Stomach smooth muscle (tissue), 2 donors: ENCODE measurements around the gene IL25.
"Not testable (repeated sequence)": the region's sequence is repeated elsewhere in the genome, so short reads cannot be mapped to it uniquely, and the experiment has no call there.

Experiments
- H3K27ac ChIP-seq: one replicate; pipeline ENCODE4 v1.7.0; 2013; ENCODE audit warnings: mild to moderate bottlenecking, low read length, inconsistent platforms
- H3K27me3 ChIP-seq, 2 donors: one replicate each; pipeline ENCODE4 v1.7.0; 2013; ENCODE audit warnings: low read length in 2 of 2; ENCODE audit not compliant: insufficient read depth in 2 of 2, control insufficient read depth in 1 of 2
- H3K36me3 ChIP-seq, 2 donors: one replicate each; pipeline ENCODE4 v1.7.0; 2013; ENCODE audit warnings: low read length in 2 of 2; ENCODE audit not compliant: control insufficient read depth in 2 of 2, insufficient read depth in 2 of 2
- H3K4me1 ChIP-seq: one replicate; pipeline ENCODE4 v1.7.0; 2013; ENCODE audit warnings: low read length; ENCODE audit not compliant: control insufficient read depth, insufficient read depth
- H3K4me3 ChIP-seq, 2 donors: one replicate each; pipeline ENCODE4 v1.7.0; 2013; ENCODE audit warnings: low read length in 2 of 2
- H3K9ac ChIP-seq, 2 donors: one replicate each; pipeline ENCODE4 v1.7.0; 2013; ENCODE audit warnings: low read length in 2 of 2, mild to moderate bottlenecking in 1 of 2
- H3K9me3 ChIP-seq, 2 donors: one replicate each; pipeline ENCODE4 v1.7.0; 2013; ENCODE audit warnings: low read length in 2 of 2; ENCODE audit not compliant: control insufficient read depth in 2 of 2
- donor health status: healthy.
- donor health status: Pancreatic carcinoma.

IL25 gene

GRCh38 chr14:23382731-23383440 lies 10.3 kb downstream of the IL25 start:
- no peaks in the 10 kb centered on the region for H3K36me3 ChIP-seq
- H3K9ac ChIP-seq, result no peak overlapping the region
- H3K4me1 ChIP-seq, result no peaks in the 10 kb centered on the region
- H3K9me3 ChIP-seq, result no peaks in the 10 kb centered on the region
- no peak overlapping the region for H3K27ac ChIP-seq
- peaks cover 2 to 3% of the 10 kb centered on the region in 2 donors for H3K27me3 ChIP-seq
- no peak overlapping the region for H3K4me3 ChIP-seq

- H3K9me3 ChIP-seq, result no peaks in the 10 kb centered on the region
- H3K4me3 ChIP-seq, result no peak overlapping the region
- H3K9ac ChIP-seq, result no peak overlapping the region
- H3K4me1 ChIP-seq, result no peaks in the 10 kb centered on the region
- no peaks in the 10 kb centered on the region for H3K36me3 ChIP-seq
- H3K27ac ChIP-seq, result no peak overlapping the region
- peaks cover 0 to 2% of the 10 kb centered on the region in 2 donors for H3K27me3 ChIP-seq
Observed at GRCh38 chr14:23384364-23385080, 11.9 kb downstream of the IL25 start.

DNA sequence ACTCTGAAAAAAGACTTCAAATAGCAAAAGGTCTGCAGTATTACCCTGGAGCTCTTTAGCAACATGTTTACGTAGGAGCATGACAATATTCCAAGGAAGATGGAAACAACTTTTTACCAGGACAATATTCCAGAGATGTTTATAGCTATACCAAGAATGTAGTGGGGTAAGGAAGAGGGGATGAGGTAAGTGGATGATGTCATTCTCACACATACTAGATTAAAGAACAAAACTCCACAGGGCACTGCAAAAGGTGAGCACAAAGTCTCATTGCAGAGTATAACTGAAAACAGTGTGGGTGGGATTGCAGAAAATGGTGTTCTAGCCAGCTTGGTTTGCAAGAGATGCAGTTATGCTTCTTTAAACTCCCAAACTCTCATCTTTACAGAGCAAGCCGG lies 12.6 kb downstream of the IL25 start:
- Histone ChIP-seq H3K27ac (no peak overlapping the region), H3K4me3 (no peak overlapping the region), H3K4me1 (no peaks in the 10 kb centered on the region), H3K27me3 (peaks cover 0 to 2% of the 10 kb centered on the region in 2 donors), H3K9ac (no peak overlapping the region), H3K9me3 (no peaks in the 10 kb centered on the region), H3K36me3 (no peaks in the 10 kb centered on the region)

- Histone ChIP-seq H3K36me3 (no peaks in the 10 kb centered on the region), H3K27ac (no peak overlapping the region), H3K4me3 (no peak overlapping the region), H3K27me3 (no peaks in the 10 kb centered on the region), H3K9ac (no peak overlapping the region), H3K9me3 (no peaks in the 10 kb centered on the region), H3K4me1 (no peaks in the 10 kb centered on the region)
Observed at GRCh38 chr14:23385642-23386265, 13.1 kb downstream of the IL25 start.

DNA sequence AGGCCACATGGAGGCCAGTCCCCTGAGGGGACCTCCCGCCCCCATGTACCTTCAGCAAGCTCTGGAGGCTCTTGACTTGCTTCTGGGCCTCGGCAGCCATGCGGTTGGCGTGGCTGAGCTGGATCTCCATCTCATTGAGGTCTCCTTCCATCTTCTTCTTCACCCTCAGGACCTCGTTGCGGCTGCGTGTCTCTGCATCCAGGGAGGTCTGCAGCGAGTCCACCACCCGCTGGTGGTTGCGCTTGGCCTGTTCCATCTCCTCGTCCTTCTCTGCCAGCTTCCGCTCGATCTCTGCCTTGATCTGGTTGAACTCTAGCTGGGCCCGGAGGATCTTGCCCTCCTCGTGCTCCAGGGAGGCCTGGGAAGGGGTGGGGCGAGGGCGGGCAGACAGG lies 13.7 kb downstream of the IL25 start:
- H3K27me3 ChIP-seq, H3K9me3 ChIP-seq, H3K36me3 ChIP-seq, H3K9ac ChIP-seq, H3K27ac ChIP-seq, H3K4me1 ChIP-seq, H3K4me3 ChIP-seq: not testable (repeated sequence)

DNA sequence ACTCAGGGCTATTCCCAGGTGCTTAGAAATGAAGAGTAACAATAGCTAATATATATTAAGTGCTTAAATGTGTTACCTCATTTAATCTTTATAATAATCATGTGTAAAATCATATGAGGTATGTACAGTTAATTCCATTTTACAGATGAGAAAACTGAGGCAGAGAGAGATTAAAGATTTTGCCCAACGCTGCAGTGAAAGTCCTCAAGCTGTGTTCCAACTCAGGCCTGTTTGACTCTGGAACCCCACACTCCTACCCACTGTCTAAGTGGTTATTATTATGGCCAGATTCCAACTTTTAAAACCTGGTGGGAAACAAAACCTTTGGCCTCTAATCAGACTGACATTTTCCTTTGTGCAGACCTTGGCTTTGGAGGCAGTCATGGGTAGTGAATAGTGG lies 14.4 kb downstream of the IL25 start:
- no peaks in the 10 kb centered on the region for H3K4me1 ChIP-seq
- no peak overlapping the region for H3K4me3 ChIP-seq
- no peaks in the 10 kb centered on the region for H3K9me3 ChIP-seq
- H3K27me3 ChIP-seq, result no peaks in the 10 kb centered on the region
- H3K27ac ChIP-seq, result no peak overlapping the region
- H3K9ac ChIP-seq, result no peak overlapping the region
- no peaks in the 10 kb centered on the region for H3K36me3 ChIP-seq

DNA sequence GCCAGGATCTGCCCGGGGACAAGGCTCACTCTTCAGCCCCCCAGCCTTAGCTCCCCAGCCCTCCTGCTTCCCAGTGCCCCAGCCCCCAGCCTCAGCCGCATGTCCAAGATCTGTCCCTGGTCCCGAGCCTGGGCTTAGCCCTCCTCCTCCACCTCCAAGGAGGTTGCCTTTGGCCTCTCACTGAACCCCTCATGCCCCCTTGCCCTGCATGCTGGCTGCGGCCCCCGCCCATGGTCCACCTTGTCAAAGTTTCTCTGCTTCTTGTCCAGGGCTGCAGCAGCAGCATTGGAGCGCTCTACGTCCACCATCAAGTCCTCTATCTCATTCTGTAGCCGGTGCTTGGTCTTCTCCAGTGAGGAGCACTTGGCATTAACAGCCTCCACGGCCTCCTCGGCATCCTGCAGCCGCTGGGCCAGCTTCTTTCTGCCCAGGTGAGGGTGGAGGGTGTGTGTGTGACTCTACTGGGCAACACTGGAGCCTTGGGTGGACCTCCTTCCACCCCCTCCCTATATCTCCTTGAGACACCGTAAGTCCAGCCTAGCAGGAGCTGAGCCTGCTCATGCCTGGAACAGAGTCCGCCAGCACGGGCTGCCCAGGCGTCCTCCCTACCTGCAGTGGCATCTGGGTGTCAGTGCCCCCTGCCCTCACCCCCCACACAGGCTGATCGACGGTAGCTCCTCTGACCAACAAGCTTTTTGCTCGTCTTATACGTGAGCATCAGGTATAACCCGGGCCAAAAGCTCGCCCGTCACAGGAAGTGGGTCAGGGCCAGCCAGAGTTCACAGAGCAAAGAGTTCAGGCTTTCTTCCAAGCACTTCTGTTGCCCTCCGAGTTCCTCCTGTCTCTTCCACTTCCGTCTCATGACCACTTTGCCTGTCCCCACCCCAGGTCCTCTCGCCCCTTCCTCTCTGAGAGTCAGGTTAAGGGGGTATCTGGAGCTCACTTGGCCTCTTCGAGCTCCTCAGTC lies 15.6 kb downstream of the IL25 start:
- Histone ChIP-seq H3K9me3 (no peaks in the 10 kb centered on the region), H3K27ac (no peak overlapping the region), H3K36me3 (no peaks in the 10 kb centered on the region), H3K4me3 (no peak overlapping the region), H3K9ac (no peak overlapping the region), H3K4me1 (no peaks in the 10 kb centered on the region), H3K27me3 (no peaks in the 10 kb centered on the region)

GRCh38 chr14:23388996-23389395 lies 16.4 kb downstream of the IL25 start:
- no peaks in the 10 kb centered on the region for H3K27me3 ChIP-seq
- H3K9ac ChIP-seq, result no peak overlapping the region
- H3K4me3 ChIP-seq, result no peak overlapping the region
- H3K9me3 ChIP-seq, result no peaks in the 10 kb centered on the region
- no peak overlapping the region for H3K27ac ChIP-seq
- no peaks in the 10 kb centered on the region for H3K36me3 ChIP-seq
- no peaks in the 10 kb centered on the region for H3K4me1 ChIP-seq

- Histone ChIP-seq H3K9me3 (no peaks in the 10 kb centered on the region), H3K4me3 (no peak overlapping the region), H3K36me3 (no peaks in the 10 kb centered on the region), H3K4me1 (no peaks in the 10 kb centered on the region), H3K27ac (no peak overlapping the region), H3K27me3 (no peaks in the 10 kb centered on the region), H3K9ac (no peak overlapping the region)
Observed at GRCh38 chr14:23389396-23389795, 16.8 kb downstream of the IL25 start.

- H3K4me3 ChIP-seq, H3K36me3 ChIP-seq, H3K9me3 ChIP-seq, H3K4me1 ChIP-seq, H3K9ac ChIP-seq, H3K27ac ChIP-seq, H3K27me3 ChIP-seq: not testable (repeated sequence)
Observed at GRCh38 chr14:23389871-23390270, 17.3 kb downstream of the IL25 start.
